Glomerular visceral epithelial cell (primary cell): Measurements from ENCODE around the gene RBAK.
"Not testable (repeated sequence)": the region's sequence is repeated elsewhere in the genome, so short reads cannot be mapped to it uniquely, and the experiment has no call there.

Experiments used
- DNase-seq: peaks from one replicate; pipeline ENCODE4 v3.0.0-alpha.2; 2016; ENCODE audit errors: extremely low spot score

The RBAK gene

DNA sequence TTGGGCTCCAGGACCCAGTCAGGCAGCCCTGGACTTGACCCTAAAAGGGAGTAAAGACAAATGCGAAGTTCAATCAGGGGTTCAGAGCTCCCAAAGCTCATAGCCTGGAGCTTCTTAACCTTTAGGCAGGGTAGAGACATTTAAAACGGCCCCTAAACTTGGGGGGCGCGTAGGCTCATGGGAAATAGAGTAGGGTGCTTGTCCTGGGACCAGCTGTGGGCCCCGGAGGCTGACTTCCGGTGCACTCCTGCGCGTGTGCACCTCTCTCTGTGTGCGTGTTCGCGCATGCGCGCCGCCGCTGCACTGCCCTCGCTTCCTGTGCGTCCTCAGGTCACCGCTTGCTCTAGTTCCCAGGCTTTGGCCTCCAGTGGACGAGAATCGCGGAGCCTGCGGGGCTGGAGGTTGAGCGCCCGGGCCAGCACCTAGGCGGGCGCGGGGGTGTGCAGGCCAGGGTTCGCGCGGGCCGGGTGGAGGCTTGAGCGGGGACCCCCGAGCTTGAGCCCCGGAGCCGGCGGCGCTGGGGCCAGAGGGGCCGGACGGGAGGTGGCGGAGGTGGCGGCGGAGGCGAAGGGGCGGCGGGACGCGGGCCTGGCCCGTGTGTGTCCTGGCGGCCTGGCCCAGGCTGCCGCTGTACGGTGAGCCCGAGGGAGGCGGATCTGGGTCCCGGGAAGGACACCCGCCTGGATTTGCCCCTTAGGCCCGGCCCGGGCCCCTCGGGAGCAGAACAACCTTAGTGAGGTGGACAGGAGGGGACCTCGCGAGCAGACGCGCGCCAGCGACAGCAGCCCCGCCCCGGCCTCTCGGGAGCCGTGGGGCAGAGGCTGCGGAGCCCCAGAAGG is at the start of gene RBAK:
RBAK (plus strand) TSS at position 303 of the 839 bp plus-strand sequence. CDS start 2,217 bp downstream, outside the sequence.
- peak; percentile 96 for DNase-seq

- no peak for DNase-seq
Observed at GRCh38 chr7:4996696-4997222, 48.9 kb upstream of the RBAK start.

GRCh38 chr7:4998244-4998643 is 47.4 kb upstream of the RBAK start:
- no peak for DNase-seq

DNA sequence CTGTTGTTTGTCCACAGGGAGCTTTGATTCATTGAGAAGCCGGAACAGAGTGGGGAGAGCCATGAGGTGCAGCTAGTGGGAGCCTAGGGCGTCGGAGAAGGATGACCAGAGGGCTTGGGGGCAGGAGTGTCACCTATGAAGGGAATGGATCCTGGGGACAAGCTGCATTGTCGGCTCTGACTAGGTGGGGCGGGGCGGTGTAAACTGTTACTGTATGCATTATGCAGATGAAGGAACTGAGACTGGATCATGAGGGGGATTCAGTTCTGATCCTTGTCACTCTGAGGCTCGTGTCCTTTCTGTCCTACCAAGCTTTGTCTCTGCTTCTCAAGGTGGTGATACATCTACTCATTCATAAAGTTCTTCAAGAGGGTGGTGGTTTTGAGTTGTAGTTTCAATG is 46.8 kb upstream of the RBAK start:
- DNase-seq, result no peak

DNA sequence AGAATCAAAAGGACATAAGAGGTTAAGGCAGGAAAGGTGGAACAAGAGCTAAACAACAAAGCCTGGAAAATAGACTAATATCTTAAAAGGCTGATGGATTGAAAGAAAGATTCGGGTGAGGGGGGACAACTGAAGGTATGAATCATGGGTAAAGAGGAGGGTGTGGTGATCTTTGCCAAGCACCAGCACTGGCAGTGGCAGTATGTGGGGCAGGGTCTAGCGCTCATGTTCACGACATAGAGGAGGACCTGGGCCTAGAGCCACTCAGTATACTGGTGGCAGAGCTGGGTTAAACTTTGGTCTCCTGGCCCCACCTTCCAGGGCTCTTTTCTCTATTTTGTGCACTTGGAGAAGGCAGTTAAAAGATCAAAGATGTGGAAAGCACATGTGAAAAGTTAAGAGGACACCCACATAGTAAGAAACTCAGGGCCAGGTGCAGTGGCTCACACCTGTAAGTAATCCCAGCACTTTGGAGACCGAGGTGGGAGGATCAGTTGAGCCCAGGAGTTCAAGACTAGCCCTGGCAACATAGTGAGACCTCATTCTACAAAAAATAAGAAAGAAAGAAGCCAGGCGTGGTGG is 46.2 kb upstream of the RBAK start:
- no peak for DNase-seq

- no peak for DNase-seq
Observed at GRCh38 chr7:5001003-5001402, 44.7 kb upstream of the RBAK start.

- DNase-seq, result no peak
Observed at GRCh38 chr7:5001911-5002310, 43.7 kb upstream of the RBAK start.

GRCh38 chr7:5005066-5005465 is 40.6 kb upstream of the RBAK start:
- DNase-seq, result no peak

DNA sequence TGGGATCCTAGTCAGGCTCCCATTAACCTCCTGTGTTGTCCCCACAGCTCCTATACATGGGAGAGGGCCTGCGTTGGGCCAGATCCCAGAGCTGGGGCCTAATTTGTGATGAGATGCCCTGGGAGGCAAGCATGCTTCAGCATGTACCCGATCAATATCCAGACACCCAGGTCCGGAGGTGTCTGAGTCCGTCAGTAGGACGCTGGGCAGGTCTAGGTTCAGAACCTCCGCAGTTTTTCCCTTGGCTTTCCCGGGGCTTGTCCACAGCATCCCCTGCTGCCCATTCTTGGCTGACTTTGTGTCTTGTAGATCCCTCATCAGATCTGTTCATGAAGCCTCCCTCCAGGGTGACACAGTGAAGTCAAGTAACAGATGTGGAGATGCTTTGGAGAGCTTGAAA is 32.7 kb upstream of the RBAK start:
- no peak for DNase-seq

DNA sequence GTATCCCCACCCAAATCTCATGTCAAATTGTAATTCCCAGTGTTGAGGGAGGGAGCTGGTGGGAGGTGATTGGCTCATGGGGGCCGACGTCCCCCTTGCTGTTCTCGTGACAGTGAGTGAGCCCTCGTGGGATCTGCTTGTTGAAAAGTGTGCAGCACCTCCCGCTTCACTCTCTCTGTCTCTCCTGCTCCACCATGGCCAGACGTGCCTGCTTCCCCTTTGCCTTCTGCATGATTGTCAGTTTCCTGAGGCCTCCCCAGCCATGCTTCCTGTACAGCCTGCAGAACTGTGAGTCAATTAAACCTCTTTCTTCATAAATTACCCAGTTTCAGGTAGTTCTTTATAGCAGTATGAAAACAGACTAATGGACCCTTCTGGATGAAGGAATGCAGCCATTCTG is 29.7 kb upstream of the RBAK start:
- DNase-seq, result not testable (repeated sequence)

DNA sequence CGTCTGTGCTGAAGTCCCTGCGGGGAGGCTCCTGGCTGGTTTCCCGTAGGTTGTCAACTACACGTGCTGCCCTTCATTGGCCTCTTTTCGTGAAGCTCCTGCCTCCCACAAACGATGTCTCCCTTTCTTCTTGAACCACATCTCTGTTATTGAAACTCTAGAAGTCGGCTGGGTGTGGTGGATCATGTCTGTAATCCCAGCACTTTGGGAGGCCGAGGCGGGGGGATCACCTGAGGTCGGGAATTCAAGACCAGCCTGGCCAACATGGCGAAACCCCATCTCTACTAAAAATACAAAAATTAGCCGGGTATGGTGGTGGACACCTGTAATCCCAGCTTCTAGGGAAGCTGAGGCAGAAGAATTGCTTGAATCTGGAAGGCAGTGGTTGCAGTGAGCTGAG is 28.0 kb upstream of the RBAK start:
- DNase-seq, result not testable (repeated sequence)

DNA sequence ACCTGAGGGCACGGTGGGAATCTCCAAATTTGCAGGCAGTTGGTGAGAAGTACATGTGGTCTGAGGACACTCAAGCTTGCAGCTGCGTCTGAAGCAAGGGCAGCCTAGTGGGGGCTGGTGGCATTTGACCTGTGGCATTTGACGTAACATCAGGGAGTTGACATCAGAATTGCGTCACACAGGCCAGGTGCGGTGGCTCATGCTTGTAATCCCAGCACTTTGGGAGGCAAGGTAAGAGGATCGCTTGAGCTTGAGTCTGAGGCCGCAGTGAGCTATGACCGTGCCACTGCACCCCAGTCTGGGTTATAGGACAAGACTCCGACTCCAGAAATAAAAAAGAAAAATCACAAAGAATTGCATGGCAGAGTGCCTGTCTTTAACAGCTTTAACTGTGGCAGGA is 25.6 kb upstream of the RBAK start:
- DNase-seq, result no peak

- not testable (repeated sequence) for DNase-seq
Observed at GRCh38 chr7:5020976-5021550, 24.6 kb upstream of the RBAK start.

DNA sequence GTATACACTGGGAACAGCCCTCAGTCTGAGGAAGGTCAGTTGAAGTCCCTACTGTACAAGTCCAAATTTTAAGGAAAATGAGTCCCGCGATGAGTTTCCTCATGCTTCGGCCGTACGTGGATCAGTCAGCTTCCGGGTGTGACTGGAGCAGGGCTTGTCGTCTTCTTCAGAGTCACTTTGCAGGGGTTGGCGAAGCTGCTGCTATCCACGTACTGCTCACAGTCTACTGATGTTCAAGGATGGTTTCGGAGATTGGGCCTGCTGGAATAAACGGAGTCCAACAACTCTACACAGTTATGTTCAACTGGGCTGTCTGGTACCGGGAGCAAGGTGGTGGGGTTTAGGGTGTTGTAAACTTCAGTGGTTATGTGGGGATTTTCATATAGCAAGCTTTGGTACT is 22.0 kb upstream of the RBAK start:
- DNase-seq, result not testable (repeated sequence)

GRCh38 chr7:5027796-5028410 is 17.8 kb upstream of the RBAK start:
- DNase-seq, result peak; percentile 28

DNA sequence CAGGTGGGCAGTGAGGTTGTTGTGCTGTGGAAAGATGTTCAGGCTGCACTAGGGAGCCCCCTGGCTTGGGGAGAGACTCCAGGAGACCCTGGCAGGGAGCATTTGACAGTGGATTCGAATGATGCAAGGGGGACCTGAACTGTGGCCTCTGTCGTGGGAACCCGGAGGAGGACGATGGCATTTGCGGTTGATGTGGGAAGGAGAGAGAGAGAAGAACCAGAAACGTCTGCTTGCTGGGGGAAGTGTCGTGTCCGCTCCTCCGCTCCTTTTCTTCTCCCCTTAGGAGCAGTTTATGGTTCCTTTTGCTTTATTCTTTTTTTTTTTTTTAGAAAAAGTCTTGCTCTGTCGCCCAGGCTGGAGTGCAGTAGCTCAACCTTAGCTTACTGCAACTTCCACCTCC is 12.5 kb upstream of the RBAK start:
- not testable (repeated sequence) for DNase-seq

- DNase-seq, result no peak
Observed at GRCh38 chr7:5035276-5035675, 10.4 kb upstream of the RBAK start.

DNA sequence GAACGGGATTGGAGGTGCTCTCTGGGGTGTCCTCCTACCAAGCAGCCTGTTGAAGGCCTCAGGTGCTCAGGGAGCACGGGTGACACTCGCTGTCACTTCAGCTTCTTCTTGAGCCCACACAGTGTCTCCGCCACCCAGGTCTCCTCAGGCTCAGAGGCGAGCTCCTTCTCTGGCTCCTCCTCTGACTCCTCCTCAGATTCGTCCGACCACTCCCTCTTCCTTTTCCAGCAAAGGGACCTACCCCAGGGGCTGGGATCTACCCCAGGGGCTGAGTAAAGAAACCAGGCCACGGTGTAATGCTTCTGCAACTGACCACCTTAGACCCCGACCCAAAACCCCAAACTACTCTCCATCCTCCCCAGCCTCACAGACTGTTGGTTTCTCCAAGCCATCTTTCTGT is 9.2 kb upstream of the RBAK start:
- DNase-seq, result no peak

DNA sequence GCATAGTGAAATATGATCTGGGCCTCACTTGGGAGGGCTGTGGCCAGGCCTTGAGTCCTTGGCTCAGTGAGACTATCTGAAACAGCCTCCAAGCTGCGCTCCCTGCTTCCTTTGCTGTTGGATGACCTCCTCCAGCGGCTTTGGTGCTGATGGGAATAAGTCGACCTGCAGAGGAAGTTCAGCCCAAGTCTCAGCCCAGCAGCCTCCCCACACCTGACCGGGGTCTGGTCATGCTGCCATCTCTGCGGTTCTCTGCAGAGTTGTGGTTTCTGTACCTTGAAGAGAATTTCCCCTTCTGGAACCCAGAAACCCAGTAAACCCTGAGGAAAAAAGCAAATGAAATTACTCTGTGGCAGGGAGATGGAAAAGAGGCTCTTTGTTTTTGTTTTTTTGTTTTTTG is 4.6 kb upstream of the RBAK start:
- no peak for DNase-seq

GRCh38 chr7:5043661-5044060 is 2.0 kb upstream of the RBAK start:
- no peak for DNase-seq

DNA sequence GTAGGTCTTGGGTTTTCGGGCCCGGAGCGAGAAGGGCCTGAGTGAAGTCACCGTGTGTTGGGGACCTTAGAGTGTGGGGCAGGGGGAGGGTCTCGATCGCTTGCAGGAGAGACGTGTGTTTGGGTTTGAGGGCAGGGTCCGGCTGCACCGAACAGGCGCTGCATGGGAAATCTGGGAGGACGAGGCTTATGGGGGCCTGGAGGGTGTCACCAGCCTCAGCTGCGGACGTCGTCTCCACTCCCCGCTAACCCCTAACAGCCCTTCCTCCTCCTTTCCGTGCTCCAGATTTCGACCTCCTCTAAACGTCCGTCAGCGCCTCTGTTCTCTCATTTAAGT is 705 bp downstream of the RBAK start:
- DNase-seq, result peak; percentile 1

DNA sequence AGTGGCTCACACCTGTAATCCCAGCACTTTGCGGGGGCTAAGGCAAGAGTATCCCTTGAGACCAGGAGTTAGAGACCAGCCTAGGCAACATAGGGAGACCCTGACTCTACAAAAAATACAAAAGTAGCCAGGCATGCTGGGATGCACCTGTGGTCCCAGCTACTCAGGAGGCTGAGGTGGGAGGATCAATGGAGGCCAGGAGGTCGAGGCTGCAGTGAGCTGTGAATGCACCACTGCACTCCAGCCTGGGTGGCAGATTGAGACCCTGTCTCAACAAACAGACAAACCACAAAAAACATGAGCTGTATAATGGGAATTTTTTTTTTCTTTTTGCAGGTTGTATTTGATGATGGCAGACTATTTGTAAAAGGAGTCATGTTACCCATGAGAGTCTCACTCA is 1.5 kb downstream of the RBAK start:
- not testable (repeated sequence) for DNase-seq

DNA sequence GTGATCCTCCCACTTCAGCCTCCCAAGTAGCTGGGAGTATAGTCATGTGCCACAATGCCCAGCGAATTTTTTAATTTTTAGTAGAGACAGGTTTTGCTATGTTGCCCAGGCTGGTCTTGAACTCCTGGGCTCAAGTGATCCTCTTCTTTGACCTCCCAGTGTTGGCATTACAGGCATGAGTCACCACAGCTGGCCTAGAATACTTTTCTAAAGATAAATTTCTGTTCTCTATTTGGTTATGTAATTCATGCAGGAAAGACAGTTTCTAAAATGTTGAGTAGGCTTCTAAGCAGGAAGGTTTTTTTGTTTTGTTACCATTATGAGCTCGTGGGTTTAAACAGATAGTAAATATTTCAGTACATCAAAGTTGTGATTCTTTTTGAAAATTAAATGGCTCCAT is 5.0 kb downstream of the RBAK start:
- no peak for DNase-seq
